22Rv1 (cell line): ENCODE data around the gene PALM.

Source experiments
- CTCF ChIP-seq: fragments of 450-650 bp; IDR thresholded peaks from 2 replicates; pipeline ENCODE4 v1.5.1; 2017; ENCODE audit warnings: mild to moderate bottlenecking
- ZFX ChIP-seq: fragments of 450-650 bp; IDR thresholded peaks from 2 replicates; pipeline ENCODE4 v1.6.1; 2017; ENCODE audit warnings: antibody characterized with exemption, borderline replicate concordance

GRCh38 chr19:720345-721160, 11.8 kb downstream of the PALM start:
- no peak for TF ChIP-seq CTCF
- TF ChIP-seq ZFX = no peak
